HG03159 (cell line): ENCODE data around the gene RNF8.
A peak's percentile ranks its signal among the peaks of the same experiment; 100 is the strongest.
"Not testable (repeated sequence)": the region's sequence is repeated elsewhere in the genome, so short reads cannot be mapped to it uniquely, and the experiment has no call there.

ENCODE experiments used
- ATAC-seq: cut with Tn5 transposase; IDR thresholded peaks from one replicate; pipeline ENCODE4 v1.9.1; 2021; ENCODE audit warnings: mild to moderate bottlenecking, moderate library complexity; ENCODE audit not compliant: unreplicated experiment

Gene RNF8

DNA sequence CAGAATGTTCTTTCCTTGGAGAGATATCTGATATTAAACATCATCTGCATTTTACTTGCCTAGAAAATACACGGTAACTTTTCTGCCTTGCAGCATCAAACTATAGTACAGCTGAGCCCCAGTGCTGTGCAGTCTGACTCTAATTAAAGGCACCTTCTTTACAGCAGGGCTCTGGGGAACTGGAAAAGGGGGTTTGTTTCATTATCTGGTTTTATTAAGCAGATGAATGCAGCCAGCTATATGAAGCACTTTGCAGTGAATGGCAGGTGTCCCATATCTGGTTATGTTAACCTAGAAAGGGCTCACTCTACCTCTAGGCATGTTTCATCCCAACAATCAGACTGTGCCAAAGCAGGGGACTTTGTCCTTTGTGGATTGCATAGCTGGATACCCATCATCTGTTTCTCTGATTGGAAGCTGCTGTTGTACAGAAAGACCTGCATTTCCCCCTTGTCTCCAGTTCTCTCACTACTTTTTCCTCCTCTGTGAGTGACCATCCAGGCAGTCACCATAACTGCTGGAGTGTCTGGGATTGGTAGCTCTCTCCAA is 39.7 kb downstream of the RNF8 start:
- ATAC-seq: no peak

DNA sequence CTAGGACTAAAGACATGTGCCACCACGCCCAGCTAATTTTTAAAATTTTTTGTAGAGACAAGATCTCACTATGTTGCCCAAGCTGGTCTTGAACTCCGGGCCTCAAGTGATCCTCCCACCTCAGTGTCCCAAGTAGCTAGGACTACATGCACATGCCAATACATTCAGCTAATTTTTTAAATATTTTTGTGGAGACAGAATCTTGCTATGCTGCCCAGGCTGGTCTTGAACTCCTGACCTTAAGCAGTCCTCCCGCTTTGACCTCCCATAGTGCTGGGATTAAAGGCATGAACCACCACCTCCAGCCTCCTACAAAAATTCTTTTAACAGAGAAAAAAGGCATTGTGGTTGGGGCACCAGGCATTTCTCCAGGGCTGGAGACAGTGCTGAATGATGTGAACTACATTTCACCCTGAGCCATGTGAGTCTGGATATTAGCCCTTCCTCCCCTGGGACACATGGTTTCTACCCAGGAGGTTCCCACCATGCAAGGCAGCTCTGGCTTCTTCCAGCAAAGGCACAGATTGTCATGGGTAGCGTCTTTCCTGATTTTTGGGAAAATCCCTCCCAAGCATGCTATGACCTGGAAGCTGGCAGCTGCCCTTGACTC is 42.9 kb downstream of the RNF8 start:
- no peak for ATAC-seq

GRCh38 chr6:37399131-37399530 is 45.3 kb downstream of the RNF8 start:
- ATAC-seq: no peak

DNA sequence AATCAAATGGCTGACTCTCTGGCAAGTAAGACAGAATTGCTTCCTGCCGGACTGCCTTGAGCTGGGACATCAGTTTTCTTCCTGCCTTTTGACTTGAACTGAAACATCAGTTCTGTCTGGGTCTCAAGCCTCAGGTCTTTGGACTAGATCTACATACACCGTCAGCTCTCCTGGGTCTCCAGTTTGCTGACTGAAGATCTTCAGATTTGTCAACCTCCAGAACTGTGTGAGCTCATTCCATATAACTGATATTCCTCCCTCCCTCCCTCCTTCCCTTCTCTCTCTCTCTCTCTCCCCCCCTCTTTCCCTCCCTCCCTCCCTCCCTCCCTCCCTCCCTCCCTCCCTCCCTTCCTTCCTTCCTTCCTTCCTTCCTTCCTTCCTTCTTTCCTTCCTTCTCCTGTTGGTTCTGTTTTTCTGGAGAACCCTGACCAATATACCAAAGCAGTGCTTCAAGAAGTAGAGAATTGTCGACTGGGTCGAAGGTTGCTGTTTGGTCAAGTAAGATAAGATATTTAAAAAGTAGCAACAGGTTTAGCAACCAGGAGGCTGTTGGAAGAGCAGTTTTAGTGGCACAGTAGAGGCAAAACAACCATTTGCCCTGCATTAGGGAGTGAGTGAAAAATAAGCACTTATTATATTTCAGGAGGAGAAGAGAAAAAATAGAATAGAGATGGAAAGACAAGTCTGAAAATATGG is 46.2 kb downstream of the RNF8 start:
- ATAC-seq: no peak

DNA sequence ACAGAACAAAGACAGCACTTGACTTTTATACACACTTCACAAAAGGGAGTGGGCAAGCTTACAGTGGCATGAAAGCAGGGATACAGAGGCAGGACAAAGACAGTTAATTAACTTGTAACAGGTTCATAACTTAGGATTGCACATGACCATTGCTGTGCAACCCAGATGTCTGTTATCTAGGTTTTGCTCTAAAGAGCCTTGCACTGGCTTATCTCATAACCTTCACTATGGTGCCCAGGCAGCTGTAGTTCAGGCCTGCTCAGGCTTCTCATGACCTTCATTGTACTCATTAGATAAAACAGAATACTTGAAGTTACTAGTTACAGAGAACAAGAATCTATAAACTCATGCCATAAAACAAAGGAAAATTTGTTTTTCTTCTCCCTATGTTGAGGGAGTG is 47.9 kb downstream of the RNF8 start:
- ATAC-seq: not testable (repeated sequence)

GRCh38 chr6:37406726-37407341 is 53.1 kb downstream of the RNF8 start:
- ATAC-seq: no peak

- ATAC-seq: no peak
Observed at GRCh38 chr6:37407948-37408347, 54.2 kb downstream of the RNF8 start.

DNA sequence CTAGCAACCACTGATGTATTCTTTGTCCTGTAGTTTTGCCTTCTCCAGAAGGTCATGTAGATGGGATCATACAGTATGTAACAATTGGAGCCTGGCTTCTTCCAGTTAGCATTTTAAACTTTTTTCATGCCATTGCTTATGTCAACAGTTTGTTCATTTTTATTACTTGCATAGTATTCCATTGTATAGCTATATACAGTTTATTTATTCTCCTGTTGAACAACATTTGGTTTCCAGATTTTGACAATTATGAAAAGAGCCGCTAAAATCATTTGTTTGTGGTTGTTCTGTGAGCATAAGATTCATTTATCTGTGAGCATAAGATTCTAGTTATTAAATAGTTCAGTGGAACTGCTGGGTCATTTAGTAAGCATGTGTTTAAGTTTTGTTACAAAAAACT is 55.7 kb downstream of the RNF8 start:
- ATAC-seq: no peak

GRCh38 chr6:37417393-37417792 is 63.6 kb downstream of the RNF8 start:
- ATAC-seq: no peak

DNA sequence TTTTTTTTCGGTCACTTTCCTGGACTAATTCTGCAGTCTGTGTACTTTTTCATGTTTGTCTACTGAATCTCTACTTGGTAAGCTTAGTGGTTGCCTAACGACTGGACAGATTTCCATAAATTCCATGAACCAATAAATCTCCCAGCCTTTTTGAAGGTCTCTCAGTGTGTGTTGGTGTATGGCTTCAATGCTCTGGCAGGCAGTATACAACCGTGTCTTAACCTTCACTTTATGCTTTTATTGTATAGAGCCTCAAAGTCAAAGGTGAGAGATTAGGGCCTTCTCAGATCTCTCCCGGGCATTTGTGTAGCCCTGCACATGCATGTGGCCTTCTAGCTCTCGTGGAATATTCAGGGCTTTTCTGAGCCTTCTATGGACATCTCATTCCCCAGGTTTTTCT is 64.9 kb downstream of the RNF8 start:
- ATAC-seq: no peak

GRCh38 chr6:37426058-37426944 is 72.5 kb downstream of the RNF8 start:
- ATAC-seq: no peak

DNA sequence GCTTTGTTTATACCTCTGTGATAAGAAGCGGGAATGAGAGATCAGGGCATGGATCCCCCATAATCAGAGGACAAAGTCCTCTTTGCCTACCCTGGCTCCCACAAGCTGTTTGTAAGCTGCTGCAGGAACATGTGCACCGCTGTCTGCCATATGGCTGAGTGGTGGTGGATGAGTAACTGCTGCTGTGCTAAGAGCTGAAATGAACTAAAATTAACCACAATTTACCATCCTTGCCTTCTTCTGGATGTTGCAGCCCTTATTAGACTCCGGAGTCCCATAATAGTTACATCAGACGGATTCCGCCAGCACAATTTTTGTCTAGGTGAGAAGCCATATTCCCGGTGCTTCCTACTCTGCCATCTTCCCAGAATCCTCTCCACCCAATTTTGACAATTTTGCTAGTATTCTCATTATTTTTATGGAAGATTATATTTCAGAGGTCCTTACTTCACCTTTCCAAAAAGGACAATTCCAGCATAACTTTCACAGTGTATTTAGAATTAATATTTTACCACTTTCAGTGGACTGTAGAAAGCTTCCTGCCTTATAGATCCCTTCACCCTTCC is 73.2 kb downstream of the RNF8 start:
- ATAC-seq: no peak

GRCh38 chr6:37429352-37429750 is 75.6 kb downstream of the RNF8 start:
- ATAC-seq: no peak

DNA sequence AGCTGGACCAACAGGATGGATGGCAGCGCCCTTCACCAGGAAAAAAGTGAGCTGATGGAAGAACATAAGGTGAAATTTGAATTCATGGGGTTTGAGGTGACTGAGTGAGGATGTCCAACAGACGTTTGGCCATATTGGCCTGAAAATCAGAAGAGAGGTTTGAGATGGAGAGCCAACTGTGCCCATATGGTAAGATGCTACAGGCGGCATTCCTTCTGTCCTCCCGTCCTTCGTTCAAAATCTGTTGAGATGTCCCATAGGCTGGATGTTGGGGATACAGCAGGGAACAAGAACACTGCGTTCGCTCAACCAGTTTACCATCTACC is 78.8 kb downstream of the RNF8 start:
- peak; percentile 3 for ATAC-seq

GRCh38 chr6:37432916-37433656 is 79.3 kb downstream of the RNF8 start, which contains the start of gene CMTR1:
Gene CMTR1, plus strand, starts transcription at chr6:37433221. Its CDS starts 2,409 bp downstream, at chr6:37435630.
- ATAC-seq: peak; percentile 88

- peak; percentile 21 for ATAC-seq
Observed at GRCh38 chr6:37433657-37434271, 80.0 kb downstream of the RNF8 start.

DNA sequence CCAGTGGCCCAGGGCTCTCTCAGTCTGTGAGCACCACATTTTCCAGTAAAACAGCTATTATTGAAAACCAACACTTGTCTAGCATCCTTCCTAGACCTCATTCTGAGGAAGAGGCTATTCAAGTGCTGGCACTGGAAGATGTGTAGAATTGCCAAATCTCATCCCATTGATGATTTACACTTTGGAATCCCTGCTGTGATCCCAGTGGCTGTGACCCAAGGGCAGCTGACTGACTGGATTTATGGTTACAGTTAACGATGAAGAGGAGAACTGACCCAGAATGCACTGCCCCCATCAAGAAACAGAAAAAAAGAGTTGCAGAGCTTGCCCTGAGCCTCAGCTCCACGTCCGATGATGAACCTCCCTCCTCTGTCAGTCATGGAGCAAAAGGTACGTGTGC is 81.6 kb downstream of the RNF8 start:
- ATAC-seq: no peak

DNA sequence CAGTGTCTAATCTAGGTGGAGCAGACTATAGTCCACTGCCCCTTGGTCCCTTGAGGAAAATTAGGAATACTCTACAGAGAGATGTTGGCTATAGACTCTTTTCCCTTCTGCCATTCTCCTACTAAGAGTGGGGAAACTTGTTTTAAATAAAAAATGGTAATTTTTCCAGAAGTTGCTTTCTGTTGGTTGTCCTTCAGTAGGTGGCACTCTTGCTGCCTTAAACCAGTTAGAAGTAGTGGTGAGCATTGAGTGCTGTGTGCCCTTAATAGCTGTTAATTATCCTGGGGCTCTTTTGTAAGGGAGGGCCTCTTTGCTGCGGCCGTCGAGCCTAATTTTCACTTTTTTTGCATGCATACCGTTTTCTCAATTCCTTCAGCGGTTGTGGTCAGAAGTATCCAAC is 82.0 kb downstream of the RNF8 start:
- ATAC-seq: no peak

- ATAC-seq: no peak
Observed at GRCh38 chr6:37438930-37439329, 85.1 kb downstream of the RNF8 start.

DNA sequence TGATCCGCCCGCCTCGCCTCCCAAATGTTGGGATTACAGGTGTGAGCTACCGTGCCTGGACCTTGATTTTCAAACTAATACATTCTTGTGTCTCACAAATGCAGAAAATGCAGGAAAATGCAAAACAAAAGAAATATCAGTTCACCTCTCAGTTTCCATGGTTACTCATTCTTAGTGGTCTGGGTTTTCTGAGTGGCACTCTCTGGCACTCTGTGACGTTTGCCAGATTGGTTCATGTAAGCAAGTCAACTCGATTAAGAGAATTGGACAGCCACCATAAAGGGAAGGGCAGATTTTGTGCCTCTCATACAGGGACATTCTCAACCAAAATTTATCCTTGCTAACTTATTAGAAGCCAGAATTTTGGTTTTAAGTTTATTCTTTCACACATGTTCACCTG is 87.9 kb downstream of the RNF8 start:
- ATAC-seq: no peak
